ENCODE results near the gene PRDM4.

DNA sequence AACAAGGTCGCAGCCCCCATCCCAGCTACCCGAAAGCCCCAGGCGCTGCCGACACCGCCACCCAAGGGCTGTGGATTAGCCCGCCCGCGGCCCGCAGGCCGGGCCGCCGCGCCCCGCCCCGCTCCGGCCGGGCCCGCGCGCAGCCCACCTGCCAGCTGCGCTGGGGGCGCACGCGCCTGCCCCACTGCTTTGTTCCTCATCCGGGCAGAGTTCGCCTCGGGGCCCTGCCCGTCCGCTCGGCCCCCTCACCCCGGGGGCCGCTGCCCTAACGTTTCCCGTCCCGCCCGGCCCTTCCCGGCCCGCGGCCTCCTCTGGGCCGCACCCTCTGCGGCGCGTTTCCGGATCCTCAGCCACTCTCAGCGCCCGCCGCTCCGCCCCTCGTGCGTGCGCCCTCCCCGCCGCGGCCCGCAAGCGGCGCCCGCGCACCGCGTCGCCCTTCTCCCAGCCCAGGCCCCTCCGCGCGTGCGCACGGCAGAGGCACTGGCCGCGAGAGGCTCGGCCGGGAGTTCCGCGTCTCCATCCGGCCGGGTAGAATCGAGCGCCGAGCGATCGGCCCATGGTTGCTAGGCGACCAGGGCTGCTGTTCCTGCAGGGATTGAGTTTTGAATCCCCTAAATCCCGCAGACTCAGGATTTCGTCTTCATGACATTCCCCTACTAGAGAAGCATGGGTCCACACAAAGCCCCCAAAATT, at the start of gene PRDM4:
- TF ChIP-seq EZH2 (IDR thresholded peaks at IDR 0.05; ENCODE audit: insufficient read depth, poor library complexity, severe bottlenecking), result no peak
- TF ChIP-seq EZH2phosphoT487 (IDR thresholded peaks at IDR 0.05; ENCODE audit: insufficient read depth, low read depth), result no peak
